ENCODE measurements around the gene C2CD4C. TPM values are rescaled to one million over a fixed set of nuclear protein-coding genes. Genes with fewer than 3 reads are reported as not detected.

Gene C2CD4C
- total and polyA plus RNA-seq, 10 of the 15 experiments (the other 5 are each of a cell fraction or from before 2014, with no cell fraction given) = not detected

DNA sequence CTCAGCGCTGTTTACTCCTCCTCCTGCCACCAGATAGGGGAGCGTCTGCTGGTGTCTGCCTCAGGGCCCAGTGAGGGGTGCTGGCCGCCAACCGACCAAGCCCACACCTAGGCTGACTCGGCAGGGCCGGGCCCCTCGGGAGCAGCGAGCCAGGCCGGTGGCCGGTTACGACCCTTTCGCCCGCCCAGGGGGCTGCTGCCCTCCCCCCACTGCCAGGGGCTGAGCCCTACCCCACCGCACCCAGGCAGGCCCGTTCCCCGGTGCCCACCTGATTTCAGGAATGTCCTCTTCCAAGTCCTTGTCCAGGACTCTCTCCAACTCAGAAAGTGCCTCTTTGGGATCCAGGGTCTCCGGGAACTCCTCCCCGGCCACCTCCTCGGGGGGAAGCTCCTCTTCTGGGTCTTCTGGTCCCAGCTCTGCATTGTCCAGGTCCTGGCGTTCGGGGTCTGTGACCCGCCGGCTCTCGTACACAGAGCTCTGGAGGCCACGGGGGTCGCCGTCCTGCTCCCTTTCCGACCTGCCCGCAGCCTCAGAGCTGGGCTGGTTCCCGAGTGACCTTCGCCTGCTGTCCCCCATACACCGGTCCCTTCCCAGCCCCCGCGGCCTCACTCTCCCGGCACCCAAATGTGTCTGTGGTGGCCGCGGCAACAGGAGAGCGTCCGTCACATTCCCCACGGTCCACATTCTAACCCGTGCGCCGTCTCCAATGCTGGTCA is 33.4 kb downstream of the C2CD4C start:
- in situ Hi-C loops (cut with MboI) = no loop called here
- H3K36me3 ChIP-seq (ENCODE audit: control insufficient read depth in 2 of 2, insufficient read depth in 2 of 2, low read length in 1 of 2) = no peaks in the 10 kb centered on the region
- no peak overlapping the region for H3K4me2 ChIP-seq (ENCODE audit: control insufficient read depth, insufficient read depth)
- H4K20me1 ChIP-seq (ENCODE audit: control insufficient read depth, insufficient read depth) = no peaks in the 10 kb centered on the region
- ChIA-PET CTCF (no interaction called here), POLR2A (no interaction called here), SMC1A (ENCODE audit: uncharacterized antibody, unreplicated experiment) (no interaction called here), RAD21 (ENCODE audit: unreplicated experiment) (no interaction called here)
- H2AFZ ChIP-seq (ENCODE audit: control insufficient read depth, low read depth, low read length) = no peak overlapping the region
- no peaks in the 10 kb centered on the region for H3K9me3 ChIP-seq (replicated peaks; ENCODE audit: control insufficient read depth, insufficient read depth, low read length)
- no peaks in the 10 kb centered on the region for H3K27me3 ChIP-seq (replicated peaks in 1 of 2; ENCODE audit: control insufficient read depth in 2 of 2, insufficient read depth in 2 of 2, low read length in 1 of 2)
- intact Hi-C loops (cut with micrococcal nuclease; ENCODE audit: unreplicated experiment) = no loop called here
- no TSS peak for BruUV-seq (replicated peaks)
- ATAC-seq = no peak
- no peak overlapping the region for H3K27ac ChIP-seq (ENCODE audit: control insufficient read depth, insufficient read depth)
- no peak overlapping the region for H3K9ac ChIP-seq (ENCODE audit: control insufficient read depth, insufficient read depth, low read length)
- DNase-seq (ENCODE audit: low read depth, low spot score) = no peak
- H3K4me3 ChIP-seq = no peak overlapping the region
- WGBS (ENCODE audit: insufficient coverage, insufficient replicate concordance, low lambda C conversion rate, missing lambda C conversion rate) = 78% methylated on average over 42 of the region's 43 CpGs
- no peaks in the 10 kb centered on the region for H3K4me1 ChIP-seq (ENCODE audit: control insufficient read depth, insufficient read depth, low read length)
- FAIRE-seq = no peak
- H3K79me2 ChIP-seq (ENCODE audit: control insufficient read depth, insufficient read depth, low read length) = no peaks in the 10 kb centered on the region
- TF ChIP-seq JUND (IDR thresholded peaks at IDR 0.05; ENCODE audit: low read depth, low read length) (no peak), NR2C1 (IDR thresholded peaks at IDR 0.05) (no peak), NFYA (IDR thresholded peaks at IDR 0.05; ENCODE audit: borderline replicate concordance, low read depth, low read length) (no peak), RAD51 (IDR thresholded peaks at IDR 0.05) (no peak), CEBPZ (IDR thresholded peaks at IDR 0.05; ENCODE audit: low read depth, low read length) (no peak), NBN (IDR thresholded peaks at IDR 0.05) (no peak), PAX5 (IDR thresholded peaks at IDR 0.05; ENCODE audit: borderline replicate concordance, low read depth, low read length) (no peak), POU2F2 (IDR thresholded peaks at IDR 0.05; ENCODE audit: borderline replicate concordance, low read depth, low read length) (no peak), NR2C2 (IDR thresholded peaks at IDR 0.05; ENCODE audit: borderline replicate concordance, control insufficient read depth, insufficient read length, low read depth) (no peak), SMAD1 (IDR thresholded peaks at IDR 0.05; ENCODE audit: low read depth, partially characterized antibody) (no peak), ZNF384 (IDR thresholded peaks at IDR 0.05; ENCODE audit: borderline replicate concordance, low read depth, low read length) (no peak), LARP7 (IDR thresholded peaks at IDR 0.05) (no peak), MEF2A (IDR thresholded peaks at IDR 0.05; ENCODE audit: insufficient read depth, low read depth, low read length) (no peak), FOS (IDR thresholded peaks at IDR 0.05; ENCODE audit: borderline replicate concordance, extremely low read depth, insufficient read length) (no peak)
- TF ChIP-seq, protein P1, sequence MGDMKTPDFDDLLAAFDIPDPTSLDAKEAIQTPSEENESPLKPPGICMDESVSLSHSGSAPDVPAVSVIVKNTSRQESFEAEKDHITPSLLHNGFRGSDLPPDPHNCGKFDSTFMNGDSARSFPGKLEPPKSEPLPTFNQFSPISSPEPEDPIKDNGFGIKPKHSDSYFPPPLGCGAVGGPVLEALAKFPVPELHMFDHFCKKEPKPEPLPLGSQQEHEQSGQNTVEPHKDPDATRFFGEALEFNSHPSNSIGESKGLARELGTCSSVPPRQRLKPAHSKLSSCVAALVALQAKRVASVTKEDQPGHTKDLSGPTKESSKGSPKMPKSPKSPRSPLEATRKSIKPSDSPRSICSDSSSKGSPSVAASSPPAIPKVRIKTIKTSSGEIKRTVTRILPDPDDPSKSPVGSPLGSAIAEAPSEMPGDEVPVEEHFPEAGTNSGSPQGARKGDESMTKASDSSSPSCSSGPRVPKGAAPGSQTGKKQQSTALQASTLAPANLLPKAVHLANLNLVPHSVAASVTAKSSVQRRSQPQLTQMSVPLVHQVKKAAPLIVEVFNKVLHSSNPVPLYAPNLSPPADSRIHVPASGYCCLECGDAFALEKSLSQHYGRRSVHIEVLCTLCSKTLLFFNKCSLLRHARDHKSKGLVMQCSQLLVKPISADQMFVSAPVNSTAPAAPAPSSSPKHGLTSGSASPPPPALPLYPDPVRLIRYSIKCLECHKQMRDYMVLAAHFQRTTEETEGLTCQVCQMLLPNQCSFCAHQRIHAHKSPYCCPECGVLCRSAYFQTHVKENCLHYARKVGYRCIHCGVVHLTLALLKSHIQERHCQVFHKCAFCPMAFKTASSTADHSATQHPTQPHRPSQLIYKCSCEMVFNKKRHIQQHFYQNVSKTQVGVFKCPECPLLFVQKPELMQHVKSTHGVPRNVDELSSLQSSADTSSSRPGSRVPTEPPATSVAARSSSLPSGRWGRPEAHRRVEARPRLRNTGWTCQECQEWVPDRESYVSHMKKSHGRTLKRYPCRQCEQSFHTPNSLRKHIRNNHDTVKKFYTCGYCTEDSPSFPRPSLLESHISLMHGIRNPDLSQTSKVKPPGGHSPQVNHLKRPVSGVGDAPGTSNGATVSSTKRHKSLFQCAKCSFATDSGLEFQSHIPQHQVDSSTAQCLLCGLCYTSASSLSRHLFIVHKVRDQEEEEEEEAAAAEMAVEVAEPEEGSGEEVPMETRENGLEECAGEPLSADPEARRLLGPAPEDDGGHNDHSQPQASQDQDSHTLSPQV (IDR thresholded peaks at IDR 0.05) = no peak
- TF ChIP-seq, protein P2, sequence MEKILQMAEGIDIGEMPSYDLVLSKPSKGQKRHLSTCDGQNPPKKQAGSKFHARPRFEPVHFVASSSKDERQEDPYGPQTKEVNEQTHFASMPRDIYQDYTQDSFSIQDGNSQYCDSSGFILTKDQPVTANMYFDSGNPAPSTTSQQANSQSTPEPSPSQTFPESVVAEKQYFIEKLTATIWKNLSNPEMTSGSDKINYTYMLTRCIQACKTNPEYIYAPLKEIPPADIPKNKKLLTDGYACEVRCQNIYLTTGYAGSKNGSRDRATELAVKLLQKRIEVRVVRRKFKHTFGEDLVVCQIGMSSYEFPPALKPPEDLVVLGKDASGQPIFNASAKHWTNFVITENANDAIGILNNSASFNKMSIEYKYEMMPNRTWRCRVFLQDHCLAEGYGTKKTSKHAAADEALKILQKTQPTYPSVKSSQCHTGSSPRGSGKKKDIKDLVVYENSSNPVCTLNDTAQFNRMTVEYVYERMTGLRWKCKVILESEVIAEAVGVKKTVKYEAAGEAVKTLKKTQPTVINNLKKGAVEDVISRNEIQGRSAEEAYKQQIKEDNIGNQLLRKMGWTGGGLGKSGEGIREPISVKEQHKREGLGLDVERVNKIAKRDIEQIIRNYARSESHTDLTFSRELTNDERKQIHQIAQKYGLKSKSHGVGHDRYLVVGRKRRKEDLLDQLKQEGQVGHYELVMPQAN (conservative IDR thresholded peaks at IDR 0.05) = no peak
